Measurements from ENCODE around the gene CPXM2.

The CPXM2 gene

DNA sequence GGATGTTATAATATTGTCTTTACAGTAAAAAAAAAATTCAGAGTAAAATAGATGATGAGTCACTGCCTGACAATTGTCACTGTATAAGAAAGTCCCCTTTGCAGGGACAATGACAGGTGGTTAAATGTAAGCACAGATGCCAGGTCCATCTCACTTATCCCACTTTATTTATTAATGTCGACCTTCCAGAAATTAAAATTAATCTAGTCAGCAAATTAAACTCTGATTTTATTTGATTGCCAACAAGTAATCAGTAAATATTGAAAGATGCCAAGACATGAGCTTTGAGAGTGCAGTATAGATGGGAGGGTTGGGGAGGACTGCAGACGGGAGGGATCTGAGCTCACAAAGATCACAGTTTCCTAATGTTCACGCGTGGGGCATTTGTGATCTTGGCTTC, 50.9 kb downstream of the CPXM2 start:
- ChIA-PET POLR2A (no interaction called here), CTCF (no interaction called here)
- no peak for DNase-seq (ENCODE audit: extremely low spot score)
- TF ChIP-seq NFRKB (IDR thresholded peaks at IDR 0.05) (no peak), BHLHE40 (IDR thresholded peaks at IDR 0.05; ENCODE audit: borderline replicate concordance) (no peak), TARDBP (IDR thresholded peaks at IDR 0.05) (no peak), SUZ12 (IDR thresholded peaks at IDR 0.05) (no peak), HDGF (IDR thresholded peaks at IDR 0.05; ENCODE audit: borderline replicate concordance) (no peak), LEF1 (IDR thresholded peaks at IDR 0.05; ENCODE audit: borderline replicate concordance) (no peak)
- TF ChIP-seq, protein P1, sequence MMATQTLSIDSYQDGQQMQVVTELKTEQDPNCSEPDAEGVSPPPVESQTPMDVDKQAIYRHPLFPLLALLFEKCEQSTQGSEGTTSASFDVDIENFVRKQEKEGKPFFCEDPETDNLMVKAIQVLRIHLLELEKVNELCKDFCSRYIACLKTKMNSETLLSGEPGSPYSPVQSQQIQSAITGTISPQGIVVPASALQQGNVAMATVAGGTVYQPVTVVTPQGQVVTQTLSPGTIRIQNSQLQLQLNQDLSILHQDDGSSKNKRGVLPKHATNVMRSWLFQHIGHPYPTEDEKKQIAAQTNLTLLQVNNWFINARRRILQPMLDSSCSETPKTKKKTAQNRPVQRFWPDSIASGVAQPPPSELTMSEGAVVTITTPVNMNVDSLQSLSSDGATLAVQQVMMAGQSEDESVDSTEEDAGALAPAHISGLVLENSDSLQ (IDR thresholded peaks at IDR 0.05): no peak

DNA sequence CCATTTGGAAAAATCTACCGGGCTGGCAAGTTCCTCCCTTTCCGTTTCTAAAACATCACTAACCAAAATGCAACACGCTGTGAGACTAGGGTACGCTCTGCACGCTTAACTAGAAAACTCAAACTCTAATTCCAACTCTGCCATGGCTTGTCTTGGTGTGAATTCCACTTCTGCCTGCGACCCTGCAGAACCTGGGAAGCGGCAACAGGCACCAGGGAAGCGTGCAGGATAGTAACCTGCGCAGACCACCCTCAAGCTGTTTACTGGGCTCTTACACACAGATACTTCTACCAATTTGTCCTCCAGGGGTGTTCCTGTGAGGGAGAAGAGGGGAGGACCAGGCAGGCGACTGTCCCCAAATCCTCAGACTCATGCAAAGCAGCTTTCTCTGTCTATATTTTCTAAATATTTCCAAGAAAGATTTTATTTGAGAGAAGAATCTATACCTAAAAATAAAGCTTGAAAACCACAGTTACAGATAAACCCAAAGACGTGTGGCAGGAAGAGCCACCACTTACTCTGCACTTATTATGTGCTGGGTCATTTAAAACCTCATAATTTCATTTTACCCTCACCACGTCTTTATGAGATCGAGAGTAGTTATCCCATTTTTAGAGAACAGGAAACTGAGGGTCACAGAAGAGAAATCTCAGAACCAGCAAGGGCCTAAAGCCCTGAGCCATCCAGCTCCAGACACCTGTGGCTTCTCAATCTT, 52.9 kb downstream of the CPXM2 start:
- ChIA-PET CTCF (no interaction called here), POLR2A (no interaction called here)
- TF ChIP-seq ELF4 (IDR thresholded peaks at IDR 0.05) (no peak), CTBP1 (IDR thresholded peaks at IDR 0.05; ENCODE audit: borderline replicate concordance) (no peak), BHLHE40 (IDR thresholded peaks at IDR 0.05; ENCODE audit: borderline replicate concordance) (no peak), LEF1 (IDR thresholded peaks at IDR 0.05; ENCODE audit: borderline replicate concordance) (no peak), TARDBP (IDR thresholded peaks at IDR 0.05) (no peak), L3MBTL2 (conservative IDR thresholded peaks at IDR 0.05) (no peak), FOXA1 (IDR thresholded peaks at IDR 0.05) (no peak), SP1 (IDR thresholded peaks at IDR 0.05) (no peak), FOXM1 (IDR thresholded peaks at IDR 0.05; ENCODE audit: borderline replicate concordance) (no peak), NFRKB (IDR thresholded peaks at IDR 0.05) (no peak)
- TF ChIP-seq, protein P1 (IDR thresholded peaks at IDR 0.05): no peak
- no peak for DNase-seq (ENCODE audit: extremely low spot score)

DNA sequence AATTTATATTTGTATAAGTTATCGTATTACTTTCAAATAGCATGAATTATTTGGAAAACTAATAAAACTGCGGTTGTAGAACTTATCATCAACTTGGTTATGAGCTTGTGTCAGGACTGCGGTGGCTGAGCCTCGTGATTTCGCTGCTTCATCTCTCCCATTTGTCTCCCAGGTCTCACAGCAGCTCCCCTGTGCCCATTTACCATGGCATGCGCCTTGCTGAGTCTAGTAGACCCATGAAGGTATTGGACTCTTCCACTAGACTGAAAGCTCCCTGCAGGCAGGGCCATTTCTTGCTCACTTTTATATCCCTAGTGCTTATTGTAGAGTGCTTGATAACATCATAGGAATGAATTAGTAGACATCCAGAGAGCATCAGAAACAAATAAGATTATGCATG, 53.9 kb downstream of the CPXM2 start:
- TF ChIP-seq TARDBP (IDR thresholded peaks at IDR 0.05) (no peak), FOXM1 (IDR thresholded peaks at IDR 0.05; ENCODE audit: borderline replicate concordance) (no peak), FOXA1 (IDR thresholded peaks at IDR 0.05) (no peak), LEF1 (IDR thresholded peaks at IDR 0.05; ENCODE audit: borderline replicate concordance) (no peak), SP1 (IDR thresholded peaks at IDR 0.05) (no peak), ARNT (IDR thresholded peaks at IDR 0.05) (no peak), SUZ12 (IDR thresholded peaks at IDR 0.05) (no peak), ELF4 (IDR thresholded peaks at IDR 0.05) (no peak), ZNF384 (IDR thresholded peaks at IDR 0.05) (no peak), HDGF (IDR thresholded peaks at IDR 0.05; ENCODE audit: borderline replicate concordance) (no peak), CTBP1 (IDR thresholded peaks at IDR 0.05; ENCODE audit: borderline replicate concordance) (no peak), FOXK2 (IDR thresholded peaks at IDR 0.05) (no peak), BHLHE40 (IDR thresholded peaks at IDR 0.05; ENCODE audit: borderline replicate concordance) (no peak), NFRKB (IDR thresholded peaks at IDR 0.05) (no peak)
- TF ChIP-seq, protein P1 (IDR thresholded peaks at IDR 0.05): no peak
- ChIA-PET POLR2A (no interaction called here), CTCF (no interaction called here)
- no peak for DNase-seq (ENCODE audit: extremely low spot score)

DNA sequence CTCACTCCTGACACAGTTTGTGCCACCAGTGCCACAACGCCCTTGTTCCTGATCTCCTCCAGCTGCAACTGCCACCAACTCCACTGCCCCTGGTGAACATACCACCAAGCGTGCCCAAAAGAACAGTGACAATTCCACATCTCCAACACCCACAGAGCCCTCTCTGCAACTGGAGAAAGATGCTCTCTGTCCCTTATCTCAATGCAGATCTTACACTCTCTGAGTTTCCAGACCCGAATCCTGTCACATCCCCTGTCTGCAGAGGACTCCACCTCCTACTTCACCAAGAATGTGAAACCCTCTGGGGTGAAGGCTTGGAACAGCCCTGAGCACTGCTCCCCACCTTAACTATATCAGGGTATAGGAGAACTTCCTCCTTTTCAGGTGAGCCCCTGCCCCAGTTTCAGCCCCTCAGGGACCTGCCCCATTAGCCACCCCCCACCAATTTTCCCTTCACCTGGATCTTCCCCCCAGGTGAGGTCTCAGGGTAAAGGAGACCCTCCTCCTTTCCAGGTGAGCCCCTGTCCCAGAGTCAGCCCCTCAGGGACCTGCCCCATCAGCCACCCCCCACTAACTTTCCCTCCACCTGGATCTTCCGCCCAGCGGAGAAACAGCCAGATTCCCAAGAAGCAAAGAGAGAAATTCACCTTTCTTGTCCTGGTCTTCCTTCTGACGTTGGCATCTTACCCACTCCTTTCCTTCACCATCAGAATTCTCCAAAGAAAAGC, 55.0 kb downstream of the CPXM2 start:
- POLR2A ChIA-PET: no interaction called here
- no peak for DNase-seq (ENCODE audit: extremely low spot score)
- TF ChIP-seq CTBP1 (IDR thresholded peaks at IDR 0.05; ENCODE audit: borderline replicate concordance): no peak
- TF ChIP-seq SUZ12 (IDR thresholded peaks at IDR 0.05): no peak
- TF ChIP-seq FOXK2 (IDR thresholded peaks at IDR 0.05): no peak
- no peak for TF ChIP-seq FOXM1 (IDR thresholded peaks at IDR 0.05; ENCODE audit: borderline replicate concordance)
- no peak for TF ChIP-seq HDGF (IDR thresholded peaks at IDR 0.05; ENCODE audit: borderline replicate concordance)
- no peak for TF ChIP-seq L3MBTL2 (conservative IDR thresholded peaks at IDR 0.05)
- TF ChIP-seq TARDBP (IDR thresholded peaks at IDR 0.05): no peak
- CTCF ChIA-PET: no interaction called here

DNA sequence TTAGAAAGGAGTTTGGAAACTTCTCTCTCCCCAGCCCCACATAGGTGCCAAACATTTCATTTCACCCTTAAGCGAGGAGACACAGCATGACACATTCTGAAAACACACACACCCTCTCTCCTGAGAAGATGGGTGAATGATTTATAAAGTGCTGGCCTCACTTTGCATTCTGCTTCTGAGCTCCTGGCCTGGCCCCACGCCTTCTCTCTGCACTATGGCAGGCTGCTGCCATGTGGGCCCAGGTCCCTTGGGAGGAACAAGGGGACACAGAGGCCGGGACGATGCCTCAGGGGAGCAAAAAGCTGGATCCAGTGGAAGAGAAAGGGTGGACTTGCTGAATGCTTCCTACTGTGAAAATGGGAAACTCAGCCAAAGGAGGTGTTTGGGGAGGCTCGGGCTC, 56.0 kb downstream of the CPXM2 start:
- POLR2A ChIA-PET: no interaction called here
- CTCF ChIA-PET: no interaction called here
- TF ChIP-seq ELF4 (IDR thresholded peaks at IDR 0.05): no peak
- TF ChIP-seq L3MBTL2 (conservative IDR thresholded peaks at IDR 0.05): no peak
- TF ChIP-seq BHLHE40 (IDR thresholded peaks at IDR 0.05; ENCODE audit: borderline replicate concordance): no peak
- TF ChIP-seq FOXK2 (IDR thresholded peaks at IDR 0.05): no peak
- TF ChIP-seq CTBP1 (IDR thresholded peaks at IDR 0.05; ENCODE audit: borderline replicate concordance): no peak
- TF ChIP-seq, protein P1 (IDR thresholded peaks at IDR 0.05): no peak
- no peak for DNase-seq (ENCODE audit: extremely low spot score)
